Measurements from ENCODE around the gene SYT14.
"Not testable (repeated sequence)": the region's sequence is repeated elsewhere in the genome, so short reads cannot be mapped to it uniquely, and the experiment has no call there.

SYT14 gene

GRCh38 chr1:210031473-210031872, 93.5 kb downstream of the SYT14 start:
- DNase-seq: no peak

GRCh38 chr1:210043058-210043457, 105.0 kb downstream of the SYT14 start:
- no peak for DNase-seq

- DNase-seq: no peak
Observed at GRCh38 chr1:210049616-210050015, 111.6 kb downstream of the SYT14 start.

- not testable (repeated sequence) for DNase-seq
Observed at GRCh38 chr1:210050491-210050890, 112.5 kb downstream of the SYT14 start.

- no peak for DNase-seq
Observed at GRCh38 chr1:210053126-210053525, 115.1 kb downstream of the SYT14 start.

GRCh38 chr1:210057593-210057992, 119.6 kb downstream of the SYT14 start:
- DNase-seq: no peak

GRCh38 chr1:210061992-210062391, 124.0 kb downstream of the SYT14 start:
- DNase-seq: no peak

- no peak for DNase-seq
Observed at GRCh38 chr1:210070531-210070930, 132.5 kb downstream of the SYT14 start.

GRCh38 chr1:210072129-210072528, 134.1 kb downstream of the SYT14 start:
- no peak for DNase-seq

- no peak for DNase-seq
Observed at GRCh38 chr1:210072896-210073504, 135.0 kb downstream of the SYT14 start.

GRCh38 chr1:210074904-210075303, 136.9 kb downstream of the SYT14 start:
- no peak for DNase-seq

- DNase-seq: no peak
Observed at GRCh38 chr1:210076620-210077019, 138.6 kb downstream of the SYT14 start.

GRCh38 chr1:210081494-210081893, 143.5 kb downstream of the SYT14 start:
- DNase-seq: no peak

GRCh38 chr1:210085359-210085758, 147.3 kb downstream of the SYT14 start:
- no peak for DNase-seq

GRCh38 chr1:210087058-210087457, 149.0 kb downstream of the SYT14 start:
- no peak for DNase-seq

GRCh38 chr1:210089855-210090254, 151.8 kb downstream of the SYT14 start:
- DNase-seq: no peak

- no peak for DNase-seq
Observed at GRCh38 chr1:210092366-210092765, 154.3 kb downstream of the SYT14 start.

GRCh38 chr1:210093461-210093860, 155.4 kb downstream of the SYT14 start:
- no peak for DNase-seq

- DNase-seq: no peak
Observed at GRCh38 chr1:210098356-210098755, 160.3 kb downstream of the SYT14 start.

GRCh38 chr1:210099921-210100320, 161.9 kb downstream of the SYT14 start:
- no peak for DNase-seq

- DNase-seq: no peak
Observed at GRCh38 chr1:210104103-210104502, 166.1 kb downstream of the SYT14 start.

- DNase-seq: not testable (repeated sequence)
Observed at GRCh38 chr1:210112906-210113305, 174.9 kb downstream of the SYT14 start.

GRCh38 chr1:210117198-210117597, 179.2 kb downstream of the SYT14 start:
- DNase-seq: no peak

- no peak for DNase-seq
Observed at GRCh38 chr1:210117681-210118170, 179.7 kb downstream of the SYT14 start.

GRCh38 chr1:210123383-210123782, 185.4 kb downstream of the SYT14 start:
- DNase-seq: no peak
